Progenitor cell of endocrine pancreas (in vitro differentiated cells): ENCODE results near the gene ZBTB34. TPM values are rescaled to one million over a fixed set of nuclear protein-coding genes. Genes with fewer than 3 reads are reported as not detected.

ENCODE experiments used
- DNase-seq: peaks from one replicate; pipeline ENCODE4 v3.0.0; 2021; ENCODE audit warnings: low spot score; ENCODE audit not compliant: unreplicated experiment
- H3K27ac Mint-ChIP-seq: 2 replicates; pipeline ENCODE4 v1.8.0; 2021; ENCODE audit warnings: mild to moderate bottlenecking, moderate library complexity, mixed read lengths
- H3K27me3 Mint-ChIP-seq: 2 replicates; pipeline ENCODE4 v1.8.0; 2021; ENCODE audit warnings: mixed read lengths
- H3K36me3 Mint-ChIP-seq: 2 replicates; pipeline ENCODE4 v1.8.0; 2022; ENCODE audit warnings: mixed read lengths; ENCODE audit not compliant: insufficient read depth
- H3K4me1 Mint-ChIP-seq: 2 replicates; pipeline ENCODE4 v1.8.0; 2021; ENCODE audit warnings: low read depth, mixed read lengths
- H3K4me3 Mint-ChIP-seq: 2 replicates; pipeline ENCODE4 v1.8.0; 2021; ENCODE audit warnings: low read depth, mild to moderate bottlenecking, moderate library complexity, mixed read lengths
- H3K9me3 Mint-ChIP-seq: 2 replicates; pipeline ENCODE4 v1.8.0; 2021; ENCODE audit warnings: low read depth, mixed read lengths
- total RNA-seq: library from RNA; stranded (reverse); gene quantifications from 2 replicates; pipeline ENCODE4 v1.2.1, GENCODE V29; 2021
- TF ChIP-seq, protein P1 (sequence below): fragments of 200-600 bp; sonication (generic); IDR thresholded peaks from one replicate; pipeline ENCODE4 v1.5.0; 2021; ENCODE audit warnings: antibody characterized with exemption, mild to moderate bottlenecking; ENCODE audit not compliant: unreplicated experiment

Gene ZBTB34
- total RNA-seq, 1 donor from 2014 or later = 21.5 TPM

DNA sequence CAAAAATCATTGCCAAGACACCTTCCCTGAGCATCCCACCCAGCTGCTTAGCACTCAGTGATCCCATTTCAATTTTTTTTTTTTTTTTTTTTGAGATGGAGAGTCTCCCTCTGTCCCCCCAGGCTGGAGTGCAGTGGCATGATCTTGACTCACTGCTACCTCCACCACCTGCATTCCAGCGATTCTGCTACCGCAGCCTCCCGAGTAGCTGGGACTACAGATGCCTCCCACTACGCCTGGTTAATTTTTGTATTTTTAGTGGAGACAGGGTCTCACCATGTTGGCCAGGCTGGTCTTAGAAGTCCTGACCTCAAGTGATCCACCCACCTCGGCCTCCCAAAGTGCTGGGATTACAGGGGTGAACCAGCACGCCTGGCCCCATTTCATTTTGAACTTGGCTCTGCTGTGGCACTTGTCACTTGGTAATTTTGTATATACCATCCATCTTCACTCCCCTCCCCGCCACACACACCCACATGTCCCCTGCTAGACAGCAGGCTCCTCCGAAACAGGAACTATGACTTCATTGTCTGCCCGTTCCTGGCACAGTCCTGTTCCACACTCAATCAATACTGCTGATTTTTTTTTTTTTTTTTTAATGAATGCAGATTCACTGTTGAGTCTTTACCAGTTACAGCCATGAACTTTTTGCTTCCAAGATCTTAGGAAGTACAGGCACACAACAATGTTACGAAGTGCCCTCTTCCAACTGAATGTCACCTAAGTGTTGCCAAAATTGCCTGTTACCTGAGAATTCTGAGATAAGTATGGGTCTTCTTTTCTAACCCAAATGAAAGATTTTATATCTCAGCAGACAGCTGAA is 17.3 kb upstream of the ZBTB34 start:
- H3K27me3 Mint-ChIP-seq = peaks cover 2% of the 10 kb centered on the region
- peaks cover 22% of the 10 kb centered on the region for H3K4me1 Mint-ChIP-seq
- peaks cover 3% of the 10 kb centered on the region for H3K36me3 Mint-ChIP-seq
- TF ChIP-seq, protein P1, sequence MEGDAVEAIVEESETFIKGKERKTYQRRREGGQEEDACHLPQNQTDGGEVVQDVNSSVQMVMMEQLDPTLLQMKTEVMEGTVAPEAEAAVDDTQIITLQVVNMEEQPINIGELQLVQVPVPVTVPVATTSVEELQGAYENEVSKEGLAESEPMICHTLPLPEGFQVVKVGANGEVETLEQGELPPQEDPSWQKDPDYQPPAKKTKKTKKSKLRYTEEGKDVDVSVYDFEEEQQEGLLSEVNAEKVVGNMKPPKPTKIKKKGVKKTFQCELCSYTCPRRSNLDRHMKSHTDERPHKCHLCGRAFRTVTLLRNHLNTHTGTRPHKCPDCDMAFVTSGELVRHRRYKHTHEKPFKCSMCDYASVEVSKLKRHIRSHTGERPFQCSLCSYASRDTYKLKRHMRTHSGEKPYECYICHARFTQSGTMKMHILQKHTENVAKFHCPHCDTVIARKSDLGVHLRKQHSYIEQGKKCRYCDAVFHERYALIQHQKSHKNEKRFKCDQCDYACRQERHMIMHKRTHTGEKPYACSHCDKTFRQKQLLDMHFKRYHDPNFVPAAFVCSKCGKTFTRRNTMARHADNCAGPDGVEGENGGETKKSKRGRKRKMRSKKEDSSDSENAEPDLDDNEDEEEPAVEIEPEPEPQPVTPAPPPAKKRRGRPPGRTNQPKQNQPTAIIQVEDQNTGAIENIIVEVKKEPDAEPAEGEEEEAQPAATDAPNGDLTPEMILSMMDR = no peak
- H3K27ac Mint-ChIP-seq = peak overlapping the region; percentile 49
- DNase-seq = no peak
- H3K4me3 Mint-ChIP-seq = no peak overlapping the region
- H3K9me3 Mint-ChIP-seq = no peaks in the 10 kb centered on the region

DNA sequence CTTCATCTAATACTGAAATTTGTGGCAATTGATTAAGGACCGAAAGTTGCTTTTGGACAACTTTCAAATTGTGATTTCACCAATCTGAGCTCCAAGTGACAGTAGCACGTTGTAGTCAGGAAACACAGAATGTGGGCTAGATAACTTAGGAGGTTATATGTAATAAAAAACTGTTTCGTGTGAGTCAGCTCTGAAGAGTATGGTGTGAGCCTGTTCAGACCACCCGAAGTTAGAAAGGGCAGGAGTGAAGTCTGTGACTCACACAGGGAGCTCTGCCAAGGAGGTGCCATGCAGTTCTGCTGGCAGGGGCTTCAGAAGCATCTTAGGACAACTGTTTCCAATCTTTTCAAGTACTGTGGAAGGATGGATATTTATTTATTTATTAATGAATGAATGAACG is 16.4 kb upstream of the ZBTB34 start:
- H3K27ac Mint-ChIP-seq = peak overlapping the region; percentile 35
- peaks cover 2% of the 10 kb centered on the region for H3K27me3 Mint-ChIP-seq

DNA sequence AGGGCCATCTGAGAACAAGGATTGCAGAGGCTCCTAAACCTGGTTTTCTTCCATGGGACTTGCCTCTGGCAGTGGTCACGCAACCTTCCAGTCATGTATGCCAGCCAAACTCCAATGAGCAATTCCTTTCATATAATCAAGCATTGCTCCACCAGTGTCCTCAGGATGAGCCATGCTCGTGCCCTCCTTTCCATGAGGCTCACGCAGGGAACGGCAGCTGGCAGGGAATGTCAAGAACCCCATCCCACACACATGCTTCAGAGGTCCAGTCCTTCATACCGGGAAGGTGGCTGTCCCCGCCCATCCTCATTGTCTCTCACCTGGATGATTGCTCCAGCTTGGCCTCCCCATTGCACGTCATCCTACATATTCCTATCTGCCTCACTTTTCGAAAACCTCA is 13.4 kb upstream of the ZBTB34 start:
- H3K27me3 Mint-ChIP-seq = peaks cover 10% of the 10 kb centered on the region
- H3K4me1 Mint-ChIP-seq = peaks cover 16% of the 10 kb centered on the region
- H3K4me3 Mint-ChIP-seq = no peak overlapping the region
- H3K36me3 Mint-ChIP-seq = no peaks in the 10 kb centered on the region
- H3K9me3 Mint-ChIP-seq = no peaks in the 10 kb centered on the region
- TF ChIP-seq, protein P1 = no peak
- no peak overlapping the region for H3K27ac Mint-ChIP-seq
- DNase-seq = no peak

More for the DNA sequence above, 16.4 kb upstream of the ZBTB34 start:
- TF ChIP-seq, protein P1 = no peak
- Mint-ChIP-seq H3K4me3 (no peak overlapping the region), H3K9me3 (no peaks in the 10 kb centered on the region), H3K4me1 (peaks cover 19% of the 10 kb centered on the region), H3K36me3 (peaks cover under 1% of the 10 kb centered on the region)
- no peak for DNase-seq

DNA sequence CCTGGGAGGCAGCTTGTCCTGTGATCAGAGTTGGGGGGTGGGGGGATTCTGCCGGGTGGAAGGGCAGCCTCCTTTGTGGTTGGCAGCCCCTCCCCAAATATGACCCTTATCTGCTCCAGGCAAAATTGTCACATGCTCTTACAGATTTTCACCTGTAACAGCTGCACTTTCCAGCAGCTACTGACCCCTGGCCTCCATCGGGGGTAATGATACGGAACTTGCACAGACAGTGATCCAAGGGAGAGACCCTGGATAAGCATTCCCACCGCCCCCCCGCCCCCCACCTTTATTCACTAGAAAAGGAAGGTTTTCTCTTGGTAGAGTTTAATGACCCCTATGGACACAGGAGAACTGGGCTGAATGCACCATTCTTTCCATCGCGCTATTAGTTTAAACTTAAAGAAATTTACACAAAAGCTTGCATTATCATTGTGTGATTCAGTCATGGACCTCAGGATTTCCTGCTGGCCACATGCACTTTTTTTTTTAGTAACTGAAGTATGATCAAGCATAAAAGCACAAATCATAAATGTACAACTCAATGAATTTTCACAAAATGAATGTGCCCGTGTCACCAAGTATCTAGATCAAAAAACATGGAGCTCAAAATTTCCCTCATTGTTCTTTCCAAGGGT is 10.7 kb upstream of the ZBTB34 start:
- TF ChIP-seq, protein P1 = no peak
- Mint-ChIP-seq H3K27ac (no peak overlapping the region), H3K27me3 (peaks cover 19% of the 10 kb centered on the region), H3K4me1 (no peaks in the 10 kb centered on the region), H3K9me3 (no peaks in the 10 kb centered on the region), H3K36me3 (no peaks in the 10 kb centered on the region), H3K4me3 (no peak overlapping the region)
- no peak for DNase-seq

DNA sequence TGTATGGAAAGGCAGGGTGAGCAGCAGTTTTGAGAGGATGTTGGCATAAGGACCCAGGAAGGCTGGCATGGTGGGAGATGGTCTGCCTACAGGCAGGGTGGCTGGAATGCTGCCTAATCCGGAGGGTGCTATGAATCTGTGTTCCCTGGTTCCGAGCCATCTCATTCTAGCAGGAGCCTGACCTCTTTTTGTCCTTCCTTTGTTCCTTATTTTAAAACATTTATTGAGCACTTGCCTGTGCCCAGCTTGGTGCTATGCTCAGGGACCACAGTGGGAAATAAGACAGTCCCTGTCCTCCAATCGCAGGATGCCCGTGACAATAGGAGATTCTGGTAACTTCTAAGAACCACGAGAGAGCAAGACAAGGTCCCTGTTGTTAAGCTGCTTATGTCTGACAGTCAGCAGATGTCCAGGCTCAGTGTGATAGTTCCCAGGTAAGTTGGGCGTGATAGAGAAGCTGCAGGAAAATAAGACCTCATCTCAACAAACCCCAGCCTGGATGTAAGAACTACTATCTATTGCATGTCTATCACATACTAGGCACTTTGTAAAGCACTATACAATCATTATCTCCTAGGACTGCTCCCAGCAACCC is 9.1 kb upstream of the ZBTB34 start:
- DNase-seq = no peak
- TF ChIP-seq, protein P1 = no peak
- peaks cover 31% of the 10 kb centered on the region for H3K27me3 Mint-ChIP-seq
- no peak overlapping the region for H3K27ac Mint-ChIP-seq
- no peaks in the 10 kb centered on the region for H3K4me1 Mint-ChIP-seq
- H3K36me3 Mint-ChIP-seq = no peaks in the 10 kb centered on the region
- no peak overlapping the region for H3K4me3 Mint-ChIP-seq
- H3K9me3 Mint-ChIP-seq = no peaks in the 10 kb centered on the region
